22Rv1 (cell line): ENCODE measurements around the gene ATP2B2.

Source experiments
- CTCF ChIP-seq: fragments of 450-650 bp; IDR thresholded peaks from 2 replicates; pipeline ENCODE4 v1.5.1; 2017; ENCODE audit warnings: mild to moderate bottlenecking
- ZFX ChIP-seq: fragments of 450-650 bp; IDR thresholded peaks from 2 replicates; pipeline ENCODE4 v1.6.1; 2017; ENCODE audit warnings: antibody characterized with exemption, borderline replicate concordance

- TF ChIP-seq CTCF = no peak
- no peak for TF ChIP-seq ZFX
Measured at GRCh38 chr3:10380906-10381305, 124.5 kb downstream of the ATP2B2 start.
